Stimulated activated CD8-positive, alpha-beta memory T cell treated with anti-CD3 and anti-CD28 coated beads, Interleukin-12 subunit alpha, Interleukin-12 subunit beta, amount 100 ng/mL, for 24 hours (primary cell): ENCODE data around the gene TBC1D7.
A peak's percentile ranks its signal among the peaks of the same experiment; 100 is the strongest.

Experiments used
- DNase-seq: peaks from one replicate; pipeline ENCODE4 v3.0.0-alpha.2; 2020; ENCODE audit errors: extremely low read depth

TBC1D7 gene

GRCh38 chr6:13294499-13295069 lies 33.8 kb downstream of the TBC1D7 start:
- DNase-seq, result no peak

GRCh38 chr6:13292774-13293173 lies 35.6 kb downstream of the TBC1D7 start:
- no peak for DNase-seq

GRCh38 chr6:13290335-13290734 lies 38.0 kb downstream of the TBC1D7 start:
- DNase-seq, result no peak

- no peak for DNase-seq
These were observed 38.5 kb downstream of the TBC1D7 start for GRCh38 chr6:13289789-13290318.

GRCh38 chr6:13288969-13289391 lies 39.4 kb downstream of the TBC1D7 start:
- DNase-seq, result no peak

- DNase-seq, result no peak
These were observed 39.9 kb downstream of the TBC1D7 start for GRCh38 chr6:13288481-13288880.

GRCh38 chr6:13287104-13287503 lies 41.2 kb downstream of the TBC1D7 start:
- no peak for DNase-seq

GRCh38 chr6:13286181-13286580 lies 42.2 kb downstream of the TBC1D7 start:
- no peak for DNase-seq

GRCh38 chr6:13285705-13286104 lies 42.6 kb downstream of the TBC1D7 start:
- no peak for DNase-seq

GRCh38 chr6:13284646-13285045 lies 43.7 kb downstream of the TBC1D7 start:
- no peak for DNase-seq

GRCh38 chr6:13283331-13283730 lies 45.0 kb downstream of the TBC1D7 start:
- no peak for DNase-seq

- DNase-seq, result no peak
These were observed 45.8 kb downstream of the TBC1D7 start for GRCh38 chr6:13282393-13283069.

GRCh38 chr6:13281686-13282085 lies 46.7 kb downstream of the TBC1D7 start:
- no peak for DNase-seq

- DNase-seq, result no peak
These were observed 48.1 kb downstream of the TBC1D7 start for GRCh38 chr6:13280254-13280653.

- no peak for DNase-seq
These were observed 49.3 kb downstream of the TBC1D7 start for GRCh38 chr6:13278991-13279390.

- DNase-seq, result no peak
These were observed 50.2 kb downstream of the TBC1D7 start for GRCh38 chr6:13278164-13278563.

- no peak for DNase-seq
These were observed 51.1 kb downstream of the TBC1D7 start for GRCh38 chr6:13277231-13277630.

GRCh38 chr6:13275435-13275989 lies 52.8 kb downstream of the TBC1D7 start:
- DNase-seq, result no peak

GRCh38 chr6:13274707-13275434 lies 53.5 kb downstream of the TBC1D7 start:
- no peak for DNase-seq

- DNase-seq, result peak; percentile 32
These were observed 54.2 kb downstream of the TBC1D7 start for GRCh38 chr6:13273931-13274706.

GRCh38 chr6:13273202-13273930 lies 55.0 kb downstream of the TBC1D7 start:
- no peak for DNase-seq
